Measurements from ENCODE around the gene SLC9A6.
"Not testable (repeated sequence)": the region's sequence is repeated elsewhere in the genome, so short reads cannot be mapped to it uniquely, and the experiment has no call there.

The SLC9A6 gene

DNA sequence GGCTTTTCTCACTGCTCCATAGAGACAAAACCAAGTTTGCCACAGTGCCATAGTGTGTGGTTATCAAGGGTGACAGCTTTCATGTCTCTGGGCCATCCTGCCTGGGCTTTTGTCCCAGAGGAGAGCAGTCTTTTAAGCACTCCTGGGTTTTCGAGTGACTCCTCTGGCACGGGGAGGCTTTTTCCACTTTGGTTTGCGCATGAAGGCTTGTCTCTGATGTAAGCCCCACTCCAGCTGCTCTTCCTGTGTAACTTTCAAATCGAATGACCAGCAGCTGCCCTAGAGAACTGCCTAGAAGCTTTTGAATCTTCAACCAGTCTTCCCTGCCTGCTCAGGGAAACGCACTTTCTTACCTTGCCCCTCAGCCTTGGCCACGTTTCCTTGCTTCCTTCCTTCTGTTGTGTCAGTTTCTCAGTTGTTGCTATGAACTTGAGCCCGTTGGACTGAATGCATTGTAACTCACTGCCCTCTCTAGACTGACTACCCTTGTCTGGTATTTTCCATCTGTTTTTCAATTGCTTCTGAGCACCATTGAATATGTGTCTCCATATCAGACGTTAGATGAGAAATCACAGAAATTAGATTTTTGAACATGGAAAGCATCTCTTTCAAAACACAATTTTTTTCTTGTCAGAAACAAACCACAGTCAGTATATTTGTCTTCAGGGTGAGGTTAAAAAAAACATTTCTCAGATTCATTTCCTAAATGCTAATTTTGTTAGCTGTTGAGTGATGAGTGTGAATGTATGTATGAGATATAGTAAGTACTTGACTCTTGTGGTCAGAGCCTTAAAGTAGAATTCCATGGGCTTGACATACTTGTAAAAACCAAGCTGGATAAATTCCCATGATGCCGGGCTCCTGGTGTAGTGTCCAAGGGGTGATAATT, 45.3 kb downstream of the SLC9A6 start:
- no peak for DNase-seq

DNA sequence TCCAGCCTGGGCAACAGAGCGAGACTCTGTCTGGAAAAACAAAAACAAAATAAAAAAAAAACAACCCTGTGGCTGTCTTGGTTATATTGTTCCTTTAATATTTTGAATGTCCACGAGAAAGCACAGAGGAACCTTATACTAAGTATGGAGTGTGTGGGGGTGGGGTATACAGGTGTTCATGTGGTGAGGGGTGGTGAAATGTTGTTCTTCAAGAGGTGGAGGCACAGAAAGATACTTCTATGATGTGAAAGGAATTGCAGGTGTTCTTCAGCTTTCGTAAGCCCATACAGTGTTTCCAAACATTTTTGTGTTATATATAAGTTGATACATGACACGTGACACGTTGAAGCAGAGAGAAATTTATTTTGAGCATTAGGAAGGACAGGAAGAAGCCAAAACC, 46.4 kb downstream of the SLC9A6 start:
- no peak for DNase-seq

DNA sequence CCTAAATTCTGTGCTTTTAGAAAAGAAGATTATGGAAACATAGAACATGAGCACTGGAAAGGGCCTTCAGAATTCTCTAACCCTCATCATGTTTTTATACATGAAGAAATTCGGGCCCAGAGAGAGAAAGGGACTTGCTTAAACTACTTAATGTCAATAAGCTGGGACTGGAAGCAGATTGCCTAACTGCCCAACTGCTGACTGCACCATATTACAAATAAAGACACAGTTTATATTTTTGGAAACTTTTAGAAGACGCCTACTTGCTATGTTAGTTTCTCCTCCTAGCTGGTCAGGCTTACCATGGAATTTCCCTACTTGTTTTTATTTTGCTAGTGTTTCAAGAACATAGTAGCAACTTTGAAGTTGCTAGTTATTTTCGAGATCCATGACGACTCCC, 47.1 kb downstream of the SLC9A6 start:
- no peak for DNase-seq

DNA sequence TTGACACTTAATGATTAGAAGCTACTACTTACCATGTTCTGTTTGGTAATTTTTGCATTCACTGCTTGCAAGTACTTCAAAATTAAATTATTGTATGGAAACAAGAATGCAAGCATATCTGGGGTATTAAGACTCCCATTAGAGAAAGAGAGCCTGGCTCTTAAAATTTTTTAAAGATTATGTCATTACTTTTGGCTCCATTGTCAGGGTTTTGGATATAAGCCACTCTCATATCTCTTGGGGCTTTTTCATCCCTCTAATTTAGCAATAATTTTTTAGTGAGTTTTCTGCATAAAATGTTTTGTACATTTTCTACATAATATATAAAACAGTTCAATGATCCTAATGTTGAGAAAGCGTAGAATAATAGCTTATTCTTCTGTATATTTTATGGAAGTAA, 49.4 kb downstream of the SLC9A6 start:
- no peak for DNase-seq

DNA sequence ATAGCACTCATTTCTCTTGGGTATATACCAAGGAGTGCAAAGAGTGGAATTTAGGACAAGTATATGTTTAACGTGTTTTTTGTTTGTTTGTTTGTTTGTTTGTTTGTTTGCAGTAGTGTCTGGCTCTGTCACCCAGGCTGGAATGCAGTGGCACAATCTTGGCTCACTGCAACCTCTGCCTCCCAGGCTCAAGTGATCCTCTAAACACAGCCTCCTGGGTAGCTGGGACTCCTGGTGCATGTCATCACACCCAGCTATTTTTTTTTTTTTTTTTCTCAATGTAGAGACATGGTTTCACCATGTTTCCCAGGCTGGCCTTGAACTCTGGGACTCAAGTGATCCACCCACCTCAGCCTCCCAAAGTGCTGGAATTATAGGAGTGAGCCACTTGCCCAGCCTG, 50.4 kb downstream of the SLC9A6 start:
- DNase-seq = no peak

DNA sequence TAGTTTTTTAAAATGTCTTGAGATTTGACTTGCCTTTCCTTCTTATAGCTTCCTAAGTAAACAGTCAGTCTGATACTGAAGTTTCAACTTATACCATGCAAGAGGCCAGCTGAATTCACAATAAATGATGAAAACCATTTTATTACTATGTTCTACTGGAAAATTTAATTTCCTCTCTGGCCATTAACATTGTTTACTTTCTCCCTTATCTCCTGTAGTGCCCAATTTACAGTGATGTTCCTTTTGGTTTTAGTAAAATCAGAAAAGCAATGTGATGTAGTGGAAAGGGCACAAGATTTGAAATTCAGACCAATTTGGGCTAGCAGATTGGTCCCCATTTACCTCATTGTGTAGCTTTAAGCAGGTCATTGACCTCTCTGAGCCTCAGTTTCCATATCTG, 54.2 kb downstream of the SLC9A6 start:
- DNase-seq = no peak

DNA sequence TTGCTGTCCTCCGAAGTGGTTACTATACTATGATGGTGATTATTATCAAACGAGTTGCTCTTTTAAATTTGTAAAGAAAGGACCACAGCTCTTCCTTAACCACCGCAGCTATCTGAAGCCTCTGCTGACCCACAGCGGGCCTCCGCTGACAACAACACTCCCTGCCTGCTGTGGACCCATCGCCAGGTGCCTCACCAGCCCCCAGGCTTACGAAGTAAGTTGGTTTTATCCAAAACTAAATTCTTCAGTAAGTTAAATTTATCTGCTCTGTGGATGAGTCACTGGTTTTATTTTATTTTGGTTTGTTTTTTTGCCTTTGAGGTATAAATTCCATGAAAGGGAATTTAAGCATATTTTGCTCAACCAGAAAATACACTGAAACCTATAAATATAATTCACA, 54.7 kb downstream of the SLC9A6 start:
- no peak for DNase-seq

DNA sequence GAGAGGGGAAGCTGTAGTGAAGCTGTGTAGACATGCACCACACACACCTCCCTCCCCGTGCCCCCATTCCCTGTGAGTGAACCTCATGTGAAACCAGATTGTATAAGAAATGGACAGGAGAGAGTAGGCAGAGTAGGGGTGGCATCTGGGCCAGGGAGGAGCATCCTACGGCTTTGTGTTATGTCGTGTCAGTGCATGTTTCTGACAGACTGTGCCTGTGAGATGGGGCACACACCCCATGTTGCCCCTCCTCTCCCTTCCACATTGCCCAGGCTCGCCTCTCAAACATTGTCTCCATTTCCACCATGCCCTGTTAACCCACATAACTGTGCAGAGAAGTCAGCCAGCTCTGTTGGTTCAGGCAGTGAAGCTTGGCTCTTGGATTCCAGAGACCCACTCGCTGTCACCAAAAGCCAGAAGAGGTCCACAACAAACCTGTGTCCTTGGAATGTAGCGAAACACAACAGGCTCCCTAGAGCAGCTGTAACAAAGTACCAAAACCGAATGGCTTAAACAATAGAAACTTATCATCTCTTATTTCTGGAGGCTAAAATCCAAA, 56.1 kb downstream of the SLC9A6 start:
- DNase-seq = no peak

DNA sequence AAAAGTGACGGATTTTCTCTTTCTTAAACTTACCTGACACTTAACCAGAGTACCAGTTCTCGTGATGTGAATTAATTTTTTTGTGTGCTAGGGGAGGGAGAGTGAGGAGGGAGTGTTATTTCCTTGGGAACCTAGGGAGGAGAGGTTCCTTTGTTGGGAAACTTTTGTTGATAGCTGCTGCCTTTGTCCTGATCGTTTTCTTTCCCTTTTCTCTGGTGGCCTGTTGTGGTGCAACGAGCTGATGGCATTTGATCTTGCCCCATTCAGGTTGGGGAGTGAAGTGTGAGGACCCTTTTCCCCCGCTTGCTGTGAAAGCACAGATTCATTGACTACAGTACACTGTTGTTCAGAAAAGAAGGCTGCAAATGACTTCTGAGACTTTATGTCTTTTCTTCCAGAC, 59.8 kb downstream of the SLC9A6 start:
- DNase-seq = no peak

DNA sequence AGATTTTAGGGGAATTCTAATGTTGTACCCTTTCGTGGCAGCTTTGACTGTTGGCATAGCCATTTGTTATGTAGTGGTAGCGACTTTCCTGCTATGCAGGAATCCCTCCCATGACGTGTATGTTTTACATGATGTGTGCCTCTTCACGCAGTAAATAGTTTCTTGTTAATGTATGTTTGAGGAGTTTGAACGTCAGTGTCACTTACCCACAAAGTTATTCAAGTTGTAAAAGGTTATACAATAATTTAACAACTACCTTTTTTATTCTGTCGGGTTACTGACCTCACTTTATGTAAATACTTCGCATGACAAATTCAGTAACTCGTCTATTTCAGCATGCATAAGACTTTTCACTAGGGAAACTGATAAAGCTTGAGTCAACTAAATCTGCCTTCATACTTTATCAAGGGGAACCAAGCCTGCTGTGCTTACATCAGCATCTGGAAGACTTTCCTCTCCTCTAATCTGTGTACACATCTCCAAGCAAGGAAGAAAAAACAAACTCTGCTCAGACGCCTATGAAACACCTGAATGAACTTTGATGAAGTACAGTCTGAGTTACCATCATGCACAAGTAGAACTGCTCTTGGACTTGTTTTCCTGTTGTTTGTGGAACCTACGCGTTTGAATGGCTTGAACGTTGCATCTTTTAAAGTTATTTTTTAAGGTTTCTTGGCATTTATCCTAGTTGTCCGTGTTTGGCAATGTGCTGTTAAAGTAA, 61.2 kb downstream of the SLC9A6 start:
- no peak for DNase-seq

DNA sequence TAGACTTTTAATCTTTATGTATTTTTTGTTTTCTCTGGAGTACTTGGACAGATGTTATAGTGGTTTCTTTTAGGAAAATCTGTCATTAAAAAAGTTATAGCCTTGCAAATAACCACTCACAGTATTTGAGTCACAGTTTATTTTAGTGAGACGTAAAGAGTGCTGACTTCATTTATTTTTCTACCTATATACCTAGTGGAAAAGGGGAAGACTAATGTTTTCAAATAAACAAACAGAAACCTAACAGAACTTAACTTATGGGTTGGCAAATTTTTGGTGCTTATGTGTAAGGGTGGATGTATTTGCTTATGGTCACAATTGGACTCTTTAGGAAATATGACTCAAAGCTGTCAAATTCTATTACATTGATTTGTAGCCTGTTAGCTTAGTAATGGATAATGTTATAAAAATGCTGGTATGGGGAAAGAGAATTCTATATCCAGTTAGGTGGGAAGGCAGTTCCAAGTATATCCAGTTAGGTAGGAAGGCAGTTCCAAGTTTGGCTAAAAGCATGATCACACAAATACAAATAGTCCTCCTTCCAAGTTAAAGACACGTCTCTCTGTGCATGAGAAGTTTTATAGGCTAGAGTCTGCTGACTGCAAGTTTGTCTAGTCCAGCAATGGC, 61.9 kb downstream of the SLC9A6 start:
- DNase-seq = no peak

DNA sequence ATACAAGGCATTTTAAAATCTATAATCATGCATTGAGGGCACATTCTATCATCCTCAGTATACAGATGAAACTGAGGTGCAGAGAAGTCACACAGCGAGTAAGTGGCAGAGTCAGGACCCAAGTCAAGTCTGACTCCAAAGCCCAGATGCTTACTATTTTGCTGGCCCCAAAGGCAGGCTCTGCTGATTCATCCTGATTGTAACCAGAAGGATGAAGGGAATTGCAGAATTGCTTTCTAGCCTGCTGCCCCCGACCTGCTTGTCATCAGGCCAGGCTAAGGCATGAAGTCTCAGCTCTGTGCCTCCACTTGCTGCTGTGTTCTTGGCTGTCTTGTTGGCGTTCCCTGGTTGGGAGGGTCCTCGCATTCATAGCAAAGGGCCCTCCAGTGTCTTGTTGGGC, 62.7 kb downstream of the SLC9A6 start:
- DNase-seq = no peak

DNA sequence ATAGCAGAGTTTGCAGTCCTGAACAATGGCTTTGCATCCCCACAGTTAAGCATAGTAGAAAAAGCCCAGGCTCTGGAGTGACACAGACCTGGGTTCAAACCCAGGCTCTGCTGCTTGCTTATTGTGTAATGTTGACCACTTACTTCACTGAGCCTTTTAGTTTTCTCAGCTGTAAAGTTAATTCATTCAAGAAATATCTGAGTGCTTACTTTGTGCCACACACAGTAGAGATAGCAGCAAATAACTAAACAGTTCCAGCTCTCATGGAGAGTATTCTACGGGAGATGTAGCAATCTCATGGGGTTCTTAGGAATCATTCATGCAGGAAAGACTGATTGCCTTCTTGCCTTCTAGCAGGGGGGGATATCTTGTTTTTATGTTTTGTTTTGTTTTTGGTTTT, 63.2 kb downstream of the SLC9A6 start:
- DNase-seq = no peak

DNA sequence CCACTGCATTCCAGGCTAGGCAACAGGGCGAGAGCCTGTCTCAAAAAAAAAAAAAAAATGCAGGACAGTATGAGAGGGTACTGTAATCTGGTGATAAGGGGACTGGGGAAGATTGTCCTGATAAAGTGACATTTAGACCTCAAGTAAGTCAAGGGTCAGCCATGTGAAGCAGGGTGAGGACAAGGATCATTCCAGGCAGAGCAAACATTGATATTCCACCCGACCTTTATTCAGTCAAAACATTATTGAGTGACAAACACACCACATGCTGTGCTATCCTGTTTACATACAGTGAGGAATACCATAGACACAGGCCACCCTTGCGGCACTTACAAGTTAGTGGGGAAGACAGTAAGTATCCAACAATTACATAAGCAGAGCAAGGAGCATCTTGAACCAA, 64.4 kb downstream of the SLC9A6 start:
- no peak for DNase-seq

DNA sequence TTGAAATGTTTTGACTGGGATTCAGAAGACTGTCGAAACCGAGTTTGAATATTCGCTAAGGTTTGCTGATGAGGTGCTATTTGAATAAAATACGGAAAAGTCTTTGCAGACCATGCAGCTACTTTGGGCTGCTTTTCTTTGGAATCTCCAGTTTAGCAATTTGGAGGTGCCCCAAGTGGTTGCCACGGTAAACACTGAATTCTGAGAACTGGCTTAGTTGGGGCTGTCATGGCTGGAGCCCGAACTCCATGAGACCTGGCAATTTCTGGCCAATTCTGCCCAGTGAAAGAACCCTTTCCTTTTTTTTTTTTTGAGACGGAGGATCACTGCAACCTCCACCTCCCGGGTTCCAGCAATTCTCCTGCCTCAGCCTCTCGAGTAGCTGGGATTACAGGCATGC, 65.6 kb downstream of the SLC9A6 start:
- not testable (repeated sequence) for DNase-seq

DNA sequence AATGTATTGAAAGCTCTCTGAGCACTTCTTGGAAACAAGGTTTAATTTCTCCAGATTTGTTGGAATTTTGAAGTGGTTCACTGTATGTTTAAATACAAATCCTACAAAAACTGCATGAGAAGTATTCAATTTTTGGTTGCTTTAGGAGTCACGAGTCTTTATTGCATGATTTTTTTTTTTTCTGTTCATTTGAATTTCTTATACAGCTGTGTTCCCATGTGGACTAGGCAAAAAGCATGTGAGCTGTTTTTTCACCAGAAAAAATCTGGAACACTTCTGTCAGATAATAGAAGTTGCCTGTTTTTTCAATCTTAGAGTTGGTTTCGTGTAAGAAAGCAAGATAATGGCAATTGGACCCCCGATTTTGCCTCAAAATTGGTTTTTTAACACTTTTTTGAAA, 66.4 kb downstream of the SLC9A6 start:
- no peak for DNase-seq

DNA sequence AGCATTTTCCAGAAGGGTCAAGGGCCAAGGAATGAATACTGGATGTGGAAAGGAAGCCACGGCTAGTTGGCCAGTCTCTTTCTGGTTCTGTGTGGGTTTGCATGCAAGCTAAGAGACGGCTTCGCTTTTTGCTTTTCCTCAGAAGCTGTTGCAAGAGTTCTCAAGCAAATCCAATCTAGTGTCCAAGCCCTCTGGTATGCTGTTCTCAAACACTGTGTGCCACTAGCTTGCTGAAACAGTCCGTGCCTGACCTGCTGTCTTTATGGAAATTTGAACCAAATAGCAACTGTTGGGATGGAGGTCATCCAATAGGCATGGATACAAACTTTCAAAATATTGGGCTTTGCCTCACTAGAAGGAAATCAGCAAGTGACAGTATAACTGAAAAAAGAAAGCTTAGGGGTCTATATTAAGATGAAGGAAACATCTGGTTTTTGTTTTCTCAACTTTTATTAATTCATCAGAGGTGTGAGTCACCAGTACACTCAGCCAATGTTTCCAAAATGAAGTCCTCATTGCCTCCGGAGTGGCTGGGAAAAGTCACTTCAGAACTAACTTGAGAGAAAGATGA, 70.5 kb downstream of the SLC9A6 start:
- DNase-seq = no peak

DNA sequence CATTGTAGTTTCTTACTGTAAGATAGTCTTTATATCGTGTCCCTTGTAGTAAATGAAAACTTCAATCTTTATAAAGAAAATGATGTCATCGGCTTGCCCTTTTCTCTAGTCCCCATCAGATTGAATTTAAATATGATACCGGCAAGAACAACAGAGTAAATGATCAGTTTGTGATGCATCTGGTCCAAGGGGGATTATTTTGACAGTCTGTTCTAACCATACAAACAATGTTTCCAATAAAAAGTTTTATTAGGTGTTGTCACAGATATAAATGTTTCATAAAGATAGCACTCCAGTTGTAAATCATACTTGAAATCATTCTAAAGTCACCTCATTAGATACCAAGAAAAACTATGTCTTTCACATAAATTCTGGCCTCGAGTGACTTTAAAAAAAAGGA, 72.3 kb downstream of the SLC9A6 start:
- DNase-seq = no peak

DNA sequence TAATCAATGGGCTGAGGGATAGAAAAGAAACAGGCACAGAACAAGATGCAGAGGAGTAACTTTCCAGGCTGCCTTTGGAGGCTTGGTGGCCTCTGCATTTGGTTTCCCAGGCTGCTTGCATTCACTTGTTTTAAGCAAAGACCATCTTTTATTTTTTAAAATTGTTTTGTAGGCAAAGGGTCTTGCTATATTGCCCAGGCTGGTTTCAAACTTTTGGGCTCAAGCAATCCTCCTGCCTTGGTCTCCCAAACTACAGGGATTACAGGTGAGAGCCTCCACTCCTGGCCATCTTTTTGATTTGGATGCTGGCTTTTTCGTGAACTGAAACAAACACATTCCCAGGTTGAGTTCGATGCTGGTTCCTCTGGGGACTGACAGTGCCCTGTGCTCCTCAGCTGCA, 74.1 kb downstream of the SLC9A6 start:
- DNase-seq = no peak

DNA sequence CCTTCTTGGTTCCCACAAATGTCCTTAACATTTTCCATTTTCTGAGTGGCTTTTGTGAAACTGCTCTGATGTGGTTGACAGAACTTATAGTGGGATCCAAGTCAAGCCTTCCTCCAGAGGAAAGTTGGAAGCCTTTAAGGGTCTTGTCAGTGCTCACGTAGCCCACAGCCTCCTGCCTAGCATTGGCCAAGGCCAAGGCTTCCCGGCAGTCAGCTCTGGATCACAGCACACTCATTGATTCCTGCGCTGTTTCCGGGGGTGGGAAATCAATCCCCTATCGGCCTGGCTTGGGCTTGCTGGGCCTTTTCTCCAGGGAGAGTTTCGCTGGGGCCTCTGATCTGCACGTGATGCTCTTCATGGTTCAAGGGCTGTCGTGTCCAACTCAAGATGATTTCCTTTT, 76.1 kb downstream of the SLC9A6 start:
- no peak for DNase-seq

DNA sequence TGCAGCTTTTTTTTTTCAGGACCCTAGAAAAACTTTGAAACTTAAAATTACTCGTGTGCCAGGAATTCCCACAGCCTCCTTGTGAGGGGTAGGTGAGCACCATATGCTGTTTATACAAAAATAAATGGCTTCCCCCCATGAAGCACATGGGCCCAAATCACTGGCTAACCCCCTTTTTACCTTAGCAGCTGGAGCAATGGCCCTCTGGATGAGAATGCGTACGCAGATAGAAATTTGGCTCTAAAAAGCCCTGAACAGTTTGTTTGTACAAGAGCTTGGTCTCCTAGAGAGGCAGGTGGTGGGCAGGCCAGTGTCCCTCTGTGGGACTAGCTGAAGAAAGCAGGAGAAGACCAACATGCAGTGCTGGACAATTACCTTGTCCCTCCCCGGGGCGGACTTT, 76.5 kb downstream of the SLC9A6 start:
- no peak for DNase-seq

DNA sequence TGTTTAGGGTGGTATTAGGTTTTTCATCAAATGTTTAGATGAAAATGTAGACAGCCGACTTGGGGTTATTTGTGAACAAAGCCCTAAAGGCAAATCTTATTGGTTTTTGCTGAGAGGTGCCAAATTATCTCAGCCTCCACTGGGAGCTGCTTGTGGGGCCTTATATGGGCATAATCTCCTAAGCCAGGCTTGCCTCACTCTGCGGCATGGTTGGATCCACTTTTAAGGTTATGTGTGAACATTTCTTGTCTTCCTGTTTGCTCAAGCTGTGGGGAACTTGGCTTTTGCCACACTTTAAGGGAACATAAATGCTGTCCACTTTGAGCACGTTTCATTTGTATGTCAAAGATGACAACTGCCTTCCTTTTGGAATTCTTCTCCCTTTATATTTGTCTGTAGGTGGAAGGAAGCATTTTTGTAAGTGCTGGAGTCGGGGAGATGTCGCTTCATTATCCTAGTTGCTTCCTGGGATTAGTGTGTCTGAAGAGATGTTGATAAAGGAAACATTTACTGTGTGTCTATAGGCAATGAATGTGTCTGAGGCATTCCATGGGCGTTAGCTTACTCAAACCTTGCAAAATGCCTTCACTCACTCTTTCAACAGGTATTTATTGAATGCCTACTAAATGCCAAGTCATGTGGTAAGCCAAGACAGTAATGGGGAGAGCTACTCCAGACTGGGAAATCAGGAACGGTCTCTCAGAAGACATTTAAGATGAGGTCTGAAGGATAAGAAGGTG, 78.3 kb downstream of the SLC9A6 start:
- no peak for DNase-seq

DNA sequence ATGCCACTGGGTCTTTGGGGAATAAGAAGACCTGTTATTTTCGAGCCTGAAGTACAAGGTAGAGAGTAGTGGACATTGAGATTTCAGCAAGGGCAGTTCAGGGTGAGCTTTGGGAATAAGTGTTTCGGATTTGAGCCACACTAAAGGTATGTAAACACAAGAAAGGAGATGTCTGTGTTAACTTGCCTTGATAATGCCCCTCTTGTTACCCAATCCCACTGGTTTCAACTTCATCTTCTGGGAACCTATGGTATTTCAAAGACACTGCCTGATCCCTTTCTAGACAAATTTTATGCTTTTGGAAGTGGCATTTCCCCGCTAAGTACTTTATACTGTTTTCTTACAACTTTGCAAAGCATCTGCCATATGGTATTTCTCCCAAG, 79.4 kb downstream of the SLC9A6 start:
- no peak for DNase-seq

Data from activated CD4-positive, alpha-beta T cell treated with anti-CD3 and anti-CD28 coated beads, Interleukin-2, amount 50 U/mL, for 16 hours (primary cell).